ENCODE measurements around the gene CCDC88C. TPM values are rescaled to one million over a fixed set of nuclear protein-coding genes. Genes with fewer than 3 reads are reported as not detected.

CCDC88C gene
- total RNA-seq, 1 donor from 2014 or later: 44.6 TPM

GRCh38 chr14:91368776-91369416, 48.7 kb downstream of the CCDC88C start:
- peaks cover 31% of the 10 kb centered on the region for H3K4me1 Mint-ChIP-seq

GRCh38 chr14:91367173-91368171, 50.1 kb downstream of the CCDC88C start:
- Mint-ChIP-seq H3K36me3 (ENCODE audit: low read depth) (no peaks in the 10 kb centered on the region), H3K4me1 (peaks cover 21% of the 10 kb centered on the region), H3K4me3 (no peak overlapping the region), H3K27ac (ENCODE audit: unreplicated experiment) (no peak overlapping the region), H3K9me3 (no peaks in the 10 kb centered on the region), H3K27me3 (ENCODE audit: low read depth) (no peaks in the 10 kb centered on the region)
- DNase-seq (ENCODE audit: low read depth, low spot score): no peak
- TF ChIP-seq CTCF (conservative IDR thresholded peaks at IDR 0.05): no peak

More at GRCh38 chr14:91368776-91369416, 48.7 kb downstream of the CCDC88C start:
- H3K36me3 Mint-ChIP-seq (ENCODE audit: low read depth): no peaks in the 10 kb centered on the region
- H3K27ac Mint-ChIP-seq (ENCODE audit: unreplicated experiment): peak overlapping the region; percentile 93
- no peak for TF ChIP-seq CTCF (conservative IDR thresholded peaks at IDR 0.05)
- H3K4me3 Mint-ChIP-seq: no peak overlapping the region
- no peaks in the 10 kb centered on the region for H3K9me3 Mint-ChIP-seq
- H3K27me3 Mint-ChIP-seq (ENCODE audit: low read depth): no peaks in the 10 kb centered on the region
- no peak for DNase-seq (ENCODE audit: low read depth, low spot score)

- TF ChIP-seq CTCF (conservative IDR thresholded peaks at IDR 0.05): no peak
- no peaks in the 10 kb centered on the region for H3K27me3 Mint-ChIP-seq (ENCODE audit: low read depth)
- no peak overlapping the region for H3K27ac Mint-ChIP-seq (ENCODE audit: unreplicated experiment)
- no peak overlapping the region for H3K4me3 Mint-ChIP-seq
- H3K4me1 Mint-ChIP-seq: peaks cover 21% of the 10 kb centered on the region
- no peaks in the 10 kb centered on the region for H3K9me3 Mint-ChIP-seq
- no peak for DNase-seq (ENCODE audit: low read depth, low spot score)
- H3K36me3 Mint-ChIP-seq (ENCODE audit: low read depth): no peaks in the 10 kb centered on the region
Measured at GRCh38 chr14:91366749-91367148, 50.9 kb downstream of the CCDC88C start.

GRCh38 chr14:91365552-91365951, 52.1 kb downstream of the CCDC88C start:
- Mint-ChIP-seq H3K27me3 (ENCODE audit: low read depth) (no peaks in the 10 kb centered on the region), H3K4me3 (no peak overlapping the region), H3K9me3 (no peaks in the 10 kb centered on the region), H3K4me1 (peaks cover 28% of the 10 kb centered on the region), H3K27ac (ENCODE audit: unreplicated experiment) (no peak overlapping the region), H3K36me3 (ENCODE audit: low read depth) (no peaks in the 10 kb centered on the region)
- DNase-seq (ENCODE audit: low read depth, low spot score): no peak
- no peak for TF ChIP-seq CTCF (conservative IDR thresholded peaks at IDR 0.05)

GRCh38 chr14:91364524-91365270, 52.9 kb downstream of the CCDC88C start:
- no peak for DNase-seq (ENCODE audit: low read depth, low spot score)
- Mint-ChIP-seq H3K4me1 (peaks cover 24% of the 10 kb centered on the region), H3K36me3 (ENCODE audit: low read depth) (no peaks in the 10 kb centered on the region), H3K27me3 (ENCODE audit: low read depth) (no peaks in the 10 kb centered on the region), H3K9me3 (no peaks in the 10 kb centered on the region), H3K27ac (ENCODE audit: unreplicated experiment) (no peak overlapping the region), H3K4me3 (no peak overlapping the region)
- TF ChIP-seq CTCF (conservative IDR thresholded peaks at IDR 0.05): no peak

All from neural crest cell (in vitro differentiated cells).